Myocyte (in vitro differentiated cells): ENCODE measurements around the gene INPP5A. TPM values are rescaled to one million over a fixed set of nuclear protein-coding genes. Genes with fewer than 3 reads are reported as not detected.

ENCODE experiments used
- DNase-seq: peaks from one replicate; pipeline ENCODE4 v3.0.0-alpha.2; 2012; ENCODE audit warnings: low read depth
- total RNA-seq: library from RNA; depleted of rRNA; stranded (reverse); fragments of >200 nt; gene quantifications from 2 replicates; pipeline ENCODE4 v1.2.3, GENCODE V29; 2014

INPP5A gene
- total RNA-seq, 1 donor from 2014 or later, result 48.6 TPM

GRCh38 chr10:132827861-132828539 is 290.4 kb downstream of the INPP5A start:
- DNase-seq, result no peak

- no peak for DNase-seq
Measured at GRCh38 chr10:132828681-132829080, 291.1 kb downstream of the INPP5A start.

- no peak for DNase-seq
Measured at GRCh38 chr10:132829403-132829802, 291.8 kb downstream of the INPP5A start.

- DNase-seq, result no peak
Measured at GRCh38 chr10:132832186-132832969, 294.8 kb downstream of the INPP5A start.

Other genes starting within 250 kb of the INPP5A start
- gene STK32C, start 229.8 kb upstream of the INPP5A start, total RNA-seq, result 8.7 and 12.1 TPM in 2 replicates
- gene LRRC27, start 205.6 kb upstream of the INPP5A start, total RNA-seq, result 9.3 and 9.7 TPM in 2 replicates
- 11.1 and 20.1 TPM in 2 replicates for gene PWWP2B, start 140.6 kb upstream of the INPP5A start, total RNA-seq
- gene NKX6-2, start 248.4 kb downstream of the INPP5A start, total RNA-seq, result not detected in 2 replicates